ENCODE measurements around the gene NEDD4.

DNA sequence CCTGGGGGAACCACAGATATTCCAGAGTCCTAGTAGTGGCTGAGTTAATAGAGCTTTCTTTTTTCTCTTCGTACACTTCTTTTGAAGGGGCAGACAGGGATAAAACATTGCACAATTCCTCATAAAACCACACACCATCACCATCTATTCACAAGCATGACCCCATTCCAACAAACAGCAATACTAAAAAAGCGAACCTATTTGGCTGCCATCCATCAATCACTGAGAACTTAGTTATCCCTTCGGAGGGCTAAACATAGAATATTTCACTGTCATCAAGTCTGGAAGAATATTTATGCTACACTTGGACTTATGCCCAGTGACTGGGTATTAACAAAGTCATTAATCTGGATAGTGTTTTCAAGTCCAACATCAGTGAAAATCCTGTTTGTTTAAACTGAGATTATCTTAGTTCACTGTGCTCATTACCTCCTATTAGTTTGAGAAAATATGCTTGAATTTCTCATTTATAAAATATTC is 170.2 kb downstream of the NEDD4 start:
- TF ChIP-seq, protein P1, sequence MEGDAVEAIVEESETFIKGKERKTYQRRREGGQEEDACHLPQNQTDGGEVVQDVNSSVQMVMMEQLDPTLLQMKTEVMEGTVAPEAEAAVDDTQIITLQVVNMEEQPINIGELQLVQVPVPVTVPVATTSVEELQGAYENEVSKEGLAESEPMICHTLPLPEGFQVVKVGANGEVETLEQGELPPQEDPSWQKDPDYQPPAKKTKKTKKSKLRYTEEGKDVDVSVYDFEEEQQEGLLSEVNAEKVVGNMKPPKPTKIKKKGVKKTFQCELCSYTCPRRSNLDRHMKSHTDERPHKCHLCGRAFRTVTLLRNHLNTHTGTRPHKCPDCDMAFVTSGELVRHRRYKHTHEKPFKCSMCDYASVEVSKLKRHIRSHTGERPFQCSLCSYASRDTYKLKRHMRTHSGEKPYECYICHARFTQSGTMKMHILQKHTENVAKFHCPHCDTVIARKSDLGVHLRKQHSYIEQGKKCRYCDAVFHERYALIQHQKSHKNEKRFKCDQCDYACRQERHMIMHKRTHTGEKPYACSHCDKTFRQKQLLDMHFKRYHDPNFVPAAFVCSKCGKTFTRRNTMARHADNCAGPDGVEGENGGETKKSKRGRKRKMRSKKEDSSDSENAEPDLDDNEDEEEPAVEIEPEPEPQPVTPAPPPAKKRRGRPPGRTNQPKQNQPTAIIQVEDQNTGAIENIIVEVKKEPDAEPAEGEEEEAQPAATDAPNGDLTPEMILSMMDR (IDR thresholded peaks at IDR 0.05), result no peak
- TF ChIP-seq POLR2A (IDR thresholded peaks at IDR 0.05), result no peak
